Spleen (tissue), 7 donors: Measurements from ENCODE around the gene PGAP2.

Experiments
- POLR2A ChIP-seq, 3 donors: fragments of 450-650 bp; IDR thresholded peaks; one replicate each; pipeline ENCODE4 v1.5.1; 2017; ENCODE audit warnings: antibody characterized with exemption in 3 of 3, mild to moderate bottlenecking in 1 of 3
- POLR2AphosphoS5 ChIP-seq, 3 donors: sonication (generic); formaldehyde crosslinking; IDR thresholded peaks; one replicate each; pipeline ENCODE4 v1.5.1; 2017; ENCODE audit warnings: antibody characterized with exemption in 3 of 3
- TF ChIP-seq, protein P1 (sequence below), 11 experiments: fragments of 200-600 bp in 7 of 11; fragments of 450-650 bp in 4 of 11; sonication (generic) in 4 of 11; IDR thresholded peaks in 8 of 11; conservative IDR thresholded peaks in 3 of 11; 1 replicate in 7 of 11; 2 replicates in 4 of 11; pipeline versions ENCODE4 v1.4.0 to v1.8.0; 2016 to 2021; ENCODE audit warnings: antibody characterized with exemption in 11 of 11, inconsistent platforms in 4 of 11, mild to moderate bottlenecking in 1 of 11
- donor health status: DM: no; HTN: no; CAD: no; lungs with moderate emphysema.
- donor health status: DM: no; HTN: no; CAD: no.
- donor health status: DM: no; HTN: no; CAD: no.

DNA sequence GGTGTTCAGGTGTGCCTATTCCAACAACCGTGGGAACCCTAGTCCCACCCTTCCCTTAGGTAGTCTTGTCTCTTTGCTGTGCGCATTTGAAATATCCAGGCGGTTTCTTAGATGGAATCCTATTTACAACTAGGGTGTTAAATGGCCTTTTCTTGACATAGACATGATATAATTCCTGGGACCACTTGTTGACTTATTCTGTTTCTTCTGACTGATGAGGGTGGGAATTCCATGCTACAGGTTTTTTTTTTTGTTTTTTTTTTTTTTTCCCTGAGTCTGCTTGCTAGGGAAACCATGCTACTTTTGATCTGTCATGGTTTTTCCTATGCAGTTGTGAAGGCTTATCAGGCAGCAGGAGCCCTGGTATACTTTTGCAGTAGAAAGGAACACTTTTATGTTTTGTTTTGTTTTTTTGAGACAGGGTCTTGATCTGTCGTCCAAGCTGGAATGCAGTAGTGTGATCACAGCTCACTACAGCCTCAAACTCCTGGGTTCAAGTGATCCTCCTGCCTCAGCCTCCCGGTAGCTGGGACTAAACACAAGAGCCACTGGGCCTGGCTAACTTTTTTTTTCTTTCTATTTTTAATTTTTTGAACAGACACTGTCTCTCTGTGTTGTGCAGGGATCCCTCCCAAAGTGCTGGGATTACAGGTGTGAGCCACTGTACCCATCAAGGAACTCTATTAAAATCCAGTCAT lies 48.6 kb downstream of the PGAP2 start:
- TF ChIP-seq, protein P1, sequence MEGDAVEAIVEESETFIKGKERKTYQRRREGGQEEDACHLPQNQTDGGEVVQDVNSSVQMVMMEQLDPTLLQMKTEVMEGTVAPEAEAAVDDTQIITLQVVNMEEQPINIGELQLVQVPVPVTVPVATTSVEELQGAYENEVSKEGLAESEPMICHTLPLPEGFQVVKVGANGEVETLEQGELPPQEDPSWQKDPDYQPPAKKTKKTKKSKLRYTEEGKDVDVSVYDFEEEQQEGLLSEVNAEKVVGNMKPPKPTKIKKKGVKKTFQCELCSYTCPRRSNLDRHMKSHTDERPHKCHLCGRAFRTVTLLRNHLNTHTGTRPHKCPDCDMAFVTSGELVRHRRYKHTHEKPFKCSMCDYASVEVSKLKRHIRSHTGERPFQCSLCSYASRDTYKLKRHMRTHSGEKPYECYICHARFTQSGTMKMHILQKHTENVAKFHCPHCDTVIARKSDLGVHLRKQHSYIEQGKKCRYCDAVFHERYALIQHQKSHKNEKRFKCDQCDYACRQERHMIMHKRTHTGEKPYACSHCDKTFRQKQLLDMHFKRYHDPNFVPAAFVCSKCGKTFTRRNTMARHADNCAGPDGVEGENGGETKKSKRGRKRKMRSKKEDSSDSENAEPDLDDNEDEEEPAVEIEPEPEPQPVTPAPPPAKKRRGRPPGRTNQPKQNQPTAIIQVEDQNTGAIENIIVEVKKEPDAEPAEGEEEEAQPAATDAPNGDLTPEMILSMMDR (IDR thresholded peaks at IDR 0.05 in 8 of 11, conservative IDR thresholded peaks at IDR 0.05 in 3 of 11), result no peak
- no peak for TF ChIP-seq POLR2A (IDR thresholded peaks at IDR 0.05)
- TF ChIP-seq POLR2AphosphoS5 (IDR thresholded peaks at IDR 0.05), result no peak
